Fibroblast of lung (primary cell): ENCODE measurements around the gene HOXB6. TPM values are rescaled to one million over a fixed set of nuclear protein-coding genes. Genes with fewer than 3 reads are reported as not detected.

Experiments
- DNase-seq, 2 donors: peaks; one replicate each; pipeline versions ENCODE4 v3.0.0 to v3.0.0-alpha.2; 2010; ENCODE audit warnings: low read depth in 2 of 2
- H2AFZ ChIP-seq: 2 replicates; pipeline ENCODE4 v1.5.1; 2012; ENCODE audit warnings: low read length, control low read depth, inconsistent platforms
- H3K27ac ChIP-seq: 2 replicates; pipeline ENCODE4 v1.5.1; 2011; ENCODE audit warnings: low read length, control low read depth; ENCODE audit not compliant: insufficient read depth
- H3K27me3 ChIP-seq: 2 replicates; pipeline ENCODE4 v1.5.1; 2011; ENCODE audit warnings: mild to moderate bottlenecking, low read length; ENCODE audit not compliant: control insufficient read depth, insufficient read depth
- H3K36me3 ChIP-seq: 2 replicates; pipeline ENCODE4 v1.5.1; 2011; ENCODE audit warnings: low read length; ENCODE audit not compliant: control insufficient read depth, insufficient read depth
- H3K4me1 ChIP-seq: 2 replicates; pipeline ENCODE4 v1.5.1; 2011; ENCODE audit warnings: low read length; ENCODE audit not compliant: control insufficient read depth, insufficient read depth; ENCODE audit errors: extremely low read depth
- H3K4me2 ChIP-seq: 2 replicates; pipeline ENCODE4 v1.5.1; 2011; ENCODE audit warnings: low read length, control low read depth; ENCODE audit not compliant: insufficient read depth; ENCODE audit errors: extremely low read depth
- H3K4me3 ChIP-seq, 4 experiments: fragments of 200-600 bp in 1 of 4; sonication (generic) in 1 of 4; replicated peaks in 1 of 4; 2 replicates each; pipeline ENCODE4 v1.5.1; 2011 to 2016; ENCODE audit warnings: low read length in 4 of 4, low read depth in 3 of 4, mild to moderate bottlenecking in 3 of 4, control low read depth in 2 of 4, inconsistent platforms in 1 of 4, mixed read lengths in 1 of 4; ENCODE audit not compliant: insufficient read depth in 1 of 4; ENCODE audit errors: control extremely low read depth in 1 of 4
- H3K79me2 ChIP-seq: 2 replicates; pipeline ENCODE4 v1.5.1; 2012; ENCODE audit warnings: mild to moderate bottlenecking, low read length, inconsistent platforms; ENCODE audit not compliant: control insufficient read depth, insufficient read depth
- H3K9ac ChIP-seq: 2 replicates; pipeline ENCODE4 v1.5.1; 2011; ENCODE audit warnings: mild to moderate bottlenecking, low read length, control low read depth; ENCODE audit not compliant: insufficient read depth
- H3K9me3 ChIP-seq: 2 replicates; pipeline ENCODE4 v1.5.1; 2012; ENCODE audit warnings: low read depth, low read length; ENCODE audit not compliant: control insufficient read depth, insufficient read depth
- H4K20me1 ChIP-seq: 2 replicates; pipeline ENCODE4 v1.5.1; 2011; ENCODE audit warnings: low read length; ENCODE audit not compliant: control insufficient read depth, insufficient read depth; ENCODE audit errors: extremely low read depth
- CTCF ChIP-seq, 2 donors: IDR thresholded peaks in 1 of 2; conservative IDR thresholded peaks in 1 of 2; 1 replicate in 1 of 2; 2 replicates in 1 of 2; pipeline ENCODE4 v1.5.1; 2011 to 2012; ENCODE audit warnings: low read length in 2 of 2, control low read depth in 1 of 2, inconsistent platforms in 1 of 2, low read depth in 1 of 2, mild to moderate bottlenecking in 1 of 2
- EZH2 ChIP-seq: IDR thresholded peaks from 2 replicates; pipeline ENCODE4 v1.5.1; 2012; ENCODE audit warnings: low read length, control low read depth, mild to moderate bottlenecking; ENCODE audit errors: missing control alignments
- polyA plus RNA-seq, 2 donors: library from polyadenylated mRNA; depleted of rRNA in 1 of 2; stranded (reverse) in 1 of 2; unstranded in 1 of 2; fragments of >200 nt; gene quantifications; 2 replicates each; pipeline ENCODE4 v1.2.1, GENCODE V29; 2011 to 2012; ENCODE audit warnings: missing spikeins in 1 of 2
- total RNA-seq: library from RNA; depleted of rRNA; stranded (reverse); fragments of >200 nt; gene quantifications from 2 replicates; pipeline ENCODE4 v1.2.1, GENCODE V29; 2014

The HOXB6 gene
- total and polyA plus RNA-seq, 2 donors (not counting 1 experiment from before 2014, with no cell fraction given): 16.2 to 28.9 TPM

GRCh38 chr17:48567209-48567608 is 37.6 kb downstream of the HOXB6 start:
- Histone ChIP-seq H3K27ac (peak overlapping the region; percentile 86), H3K4me2 (peak overlapping the region; percentile 90)

GRCh38 chr17:48566717-48567116 is 38.1 kb downstream of the HOXB6 start:
- Histone ChIP-seq H4K20me1 (no peaks in the 10 kb centered on the region), H2AFZ (no peak overlapping the region), H3K9me3 (no peaks in the 10 kb centered on the region), H3K4me3 (peak overlapping the region in 2 of 4 experiments; percentile 7 to 98), H3K27ac (peak overlapping the region; percentile 86), H3K36me3 (peaks cover 12% of the 10 kb centered on the region), H3K4me1 (peaks cover 40% of the 10 kb centered on the region), H3K9ac (no peak overlapping the region), H3K27me3 (no peaks in the 10 kb centered on the region), H3K79me2 (peaks cover 99% of the 10 kb centered on the region), H3K4me2 (peak overlapping the region; percentile 90)
- TF ChIP-seq CTCF (conservative IDR thresholded peaks at IDR 0.05 in 1 of 2, IDR thresholded peaks at IDR 0.05 in 1 of 2; ENCODE audit: low read depth in 1 of 2, low read length in 2 of 2): no peak
- no peak for TF ChIP-seq EZH2
- DNase-seq: no peak

More at GRCh38 chr17:48567209-48567608, 37.6 kb downstream of the HOXB6 start:
- Histone ChIP-seq H3K79me2 (peaks cover 99% of the 10 kb centered on the region), H3K4me3 (peak overlapping the region in 3 of 4 experiments; percentile 28 to 98 (median 77)), H3K9me3 (no peaks in the 10 kb centered on the region), H4K20me1 (no peaks in the 10 kb centered on the region), H2AFZ (no peak overlapping the region), H3K36me3 (peaks cover 10% of the 10 kb centered on the region), H3K4me1 (peaks cover 35% of the 10 kb centered on the region), H3K27me3 (no peaks in the 10 kb centered on the region), H3K9ac (no peak overlapping the region)
- TF ChIP-seq EZH2 (no peak), CTCF (conservative IDR thresholded peaks at IDR 0.05 in 1 of 2, IDR thresholded peaks at IDR 0.05 in 1 of 2; ENCODE audit: low read depth in 1 of 2, low read length in 2 of 2) (no peak)
- peak; percentile 20 to 82 for DNase-seq

GRCh38 chr17:48565925-48566710 is 38.7 kb downstream of the HOXB6 start:
- no peak overlapping the region for H2AFZ ChIP-seq
- peak overlapping the region; percentile 86 for H3K27ac ChIP-seq
- DNase-seq: peak; percentile 42 to 52
- H3K9me3 ChIP-seq: no peaks in the 10 kb centered on the region
- H3K4me1 ChIP-seq: peaks cover 42% of the 10 kb centered on the region
- H3K79me2 ChIP-seq: peaks cover 99% of the 10 kb centered on the region
- H3K4me3 ChIP-seq: peak overlapping the region in 2 of 4 experiments; percentile 53 to 98
- H4K20me1 ChIP-seq: no peaks in the 10 kb centered on the region
- no peak overlapping the region for H3K9ac ChIP-seq
- TF ChIP-seq EZH2 (no peak), CTCF (conservative IDR thresholded peaks at IDR 0.05 in 1 of 2, IDR thresholded peaks at IDR 0.05 in 1 of 2; ENCODE audit: low read depth in 1 of 2, low read length in 2 of 2) (no peak)
- no peaks in the 10 kb centered on the region for H3K27me3 ChIP-seq
- H3K36me3 ChIP-seq: peaks cover 13% of the 10 kb centered on the region
- peak overlapping the region; percentile 90 for H3K4me2 ChIP-seq
